ENCODE data around the gene ALDOB.

ALDOB gene

GRCh38 chr9:101383361-101383760 is 52.2 kb downstream of the ALDOB start:
- no peak overlapping the region for H3K4me3 ChIP-seq (replicated peaks; ENCODE audit: low read depth, low read length)
- no peak for TF ChIP-seq CTCF (IDR thresholded peaks at IDR 0.05; ENCODE audit: low read depth, low read length, missing control alignments)
- DNase-seq (ENCODE audit: extremely low read depth, low read depth): no peak

GRCh38 chr9:101381833-101382342 is 53.7 kb downstream of the ALDOB start:
- no peak for TF ChIP-seq CTCF (IDR thresholded peaks at IDR 0.05; ENCODE audit: low read depth, low read length, missing control alignments)
- H3K4me3 ChIP-seq (replicated peaks; ENCODE audit: low read depth, low read length): no peak overlapping the region
- no peak for DNase-seq (ENCODE audit: extremely low read depth, low read depth)

- no peak for TF ChIP-seq CTCF (IDR thresholded peaks at IDR 0.05; ENCODE audit: low read depth, low read length, missing control alignments)
- DNase-seq (ENCODE audit: extremely low read depth, low read depth): no peak
- H3K4me3 ChIP-seq (replicated peaks; ENCODE audit: low read depth, low read length): no peak overlapping the region
Observed at GRCh38 chr9:101381118-101381517, 54.5 kb downstream of the ALDOB start.

GRCh38 chr9:101380295-101380694 is 55.3 kb downstream of the ALDOB start:
- TF ChIP-seq CTCF (IDR thresholded peaks at IDR 0.05; ENCODE audit: low read depth, low read length, missing control alignments): no peak

GRCh38 chr9:101376111-101376848 is 59.3 kb downstream of the ALDOB start:
- no peak for TF ChIP-seq CTCF (IDR thresholded peaks at IDR 0.05; ENCODE audit: low read depth, low read length, missing control alignments)
- DNase-seq (ENCODE audit: extremely low read depth, low read depth): peak; percentile 52
- no peak overlapping the region for H3K4me3 ChIP-seq (replicated peaks; ENCODE audit: low read depth, low read length)

More at GRCh38 chr9:101380295-101380694, 55.3 kb downstream of the ALDOB start:
- no peak for DNase-seq (ENCODE audit: extremely low read depth, low read depth)
- no peak overlapping the region for H3K4me3 ChIP-seq (replicated peaks; ENCODE audit: low read depth, low read length)

GRCh38 chr9:101375546-101375945 is 60.0 kb downstream of the ALDOB start:
- DNase-seq (ENCODE audit: extremely low read depth, low read depth): no peak
- no peak for TF ChIP-seq CTCF (IDR thresholded peaks at IDR 0.05; ENCODE audit: low read depth, low read length, missing control alignments)
- no peak overlapping the region for H3K4me3 ChIP-seq (replicated peaks; ENCODE audit: low read depth, low read length)

Measured in HFF-Myc (cell line).